ENCODE measurements around the gene ANKMY1. TPM values are rescaled to one million over a fixed set of nuclear protein-coding genes. Genes with fewer than 3 reads are reported as not detected.

The ANKMY1 gene
- total RNA-seq, 1 experiment from 2014 or later, result 85.7 TPM

DNA sequence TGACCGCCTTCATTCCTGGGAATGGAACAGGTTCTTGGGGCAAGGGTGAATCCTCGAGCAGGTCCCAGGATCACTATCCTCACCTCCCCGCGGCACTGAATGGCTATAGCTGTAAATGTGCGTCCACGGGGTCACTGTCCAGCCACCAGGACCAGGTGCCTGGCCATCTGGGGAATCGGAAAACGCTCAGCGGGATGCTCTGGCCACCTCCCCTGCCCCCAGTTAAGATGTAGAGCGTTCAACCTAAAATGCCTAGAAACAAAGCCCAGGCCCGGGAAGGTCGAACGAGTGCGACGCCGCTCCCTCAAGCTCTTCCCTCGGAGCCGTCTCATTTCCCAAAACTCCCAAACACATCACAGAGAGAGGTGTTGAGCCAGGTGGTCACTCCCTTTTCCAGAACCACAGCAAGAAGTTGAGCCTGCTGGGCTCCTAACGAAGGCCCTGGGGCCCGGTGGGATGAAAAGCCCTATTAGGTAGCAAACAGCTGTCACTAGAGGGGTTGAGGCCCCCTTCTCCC, 28.0 kb upstream of the ANKMY1 start:
- no peaks in the 10 kb centered on the region for H3K27me3 ChIP-seq (ENCODE audit: insufficient read depth, low read depth)
- H3K36me3 ChIP-seq (ENCODE audit: low read depth), result no peaks in the 10 kb centered on the region; the same call in 1 of the 2 replicates
- H3K4me1 ChIP-seq (replicated peaks; ENCODE audit: insufficient read depth), result peaks cover 47% of the 10 kb centered on the region
- H4K20me1 ChIP-seq (ENCODE audit: insufficient read depth), result peaks cover 23% of the 10 kb centered on the region
- H3K79me2 ChIP-seq (ENCODE audit: low read depth), result peaks cover 88% of the 10 kb centered on the region
- peak overlapping the region; percentile 94 for H2AFZ ChIP-seq
- BruUV-seq (replicated peaks), result TSS peak; percentile 65
- intact Hi-C loops (cut with micrococcal nuclease; ENCODE audit: unreplicated experiment), result loop anchor here (1.0 kb wide), 1 partner anchor 24 kb away; no protein-coding TSS in a partner anchor
- DNase-seq, result no peak
- ChIA-PET POLR2A (ENCODE audit: unreplicated experiment) (interaction anchor here (0.6 to 2.4 kb wide), 5 partner anchors 20 to 273 kb away, joined by 4 to 48 read pairs (median 7); partner anchors contain the start of gene DUSP28), CTCF (interaction anchor here (0.5 to 2.4 kb wide), 5 partner anchors 19 to 352 kb away, joined by 3 to 22 read pairs (median 5); no protein-coding TSS in a partner anchor)
- peaks cover 32% of the 10 kb centered on the region for H3F3A ChIP-seq (ENCODE audit: insufficient read depth, low read depth)
- H3K4me3 ChIP-seq, result peak overlapping the region; percentile 83
- H3K9me3 ChIP-seq (ENCODE audit: insufficient read depth, low read depth), result no peaks in the 10 kb centered on the region
- peak overlapping the region; percentile 97 for H3K4me2 ChIP-seq
- TF ChIP-seq, protein P1, sequence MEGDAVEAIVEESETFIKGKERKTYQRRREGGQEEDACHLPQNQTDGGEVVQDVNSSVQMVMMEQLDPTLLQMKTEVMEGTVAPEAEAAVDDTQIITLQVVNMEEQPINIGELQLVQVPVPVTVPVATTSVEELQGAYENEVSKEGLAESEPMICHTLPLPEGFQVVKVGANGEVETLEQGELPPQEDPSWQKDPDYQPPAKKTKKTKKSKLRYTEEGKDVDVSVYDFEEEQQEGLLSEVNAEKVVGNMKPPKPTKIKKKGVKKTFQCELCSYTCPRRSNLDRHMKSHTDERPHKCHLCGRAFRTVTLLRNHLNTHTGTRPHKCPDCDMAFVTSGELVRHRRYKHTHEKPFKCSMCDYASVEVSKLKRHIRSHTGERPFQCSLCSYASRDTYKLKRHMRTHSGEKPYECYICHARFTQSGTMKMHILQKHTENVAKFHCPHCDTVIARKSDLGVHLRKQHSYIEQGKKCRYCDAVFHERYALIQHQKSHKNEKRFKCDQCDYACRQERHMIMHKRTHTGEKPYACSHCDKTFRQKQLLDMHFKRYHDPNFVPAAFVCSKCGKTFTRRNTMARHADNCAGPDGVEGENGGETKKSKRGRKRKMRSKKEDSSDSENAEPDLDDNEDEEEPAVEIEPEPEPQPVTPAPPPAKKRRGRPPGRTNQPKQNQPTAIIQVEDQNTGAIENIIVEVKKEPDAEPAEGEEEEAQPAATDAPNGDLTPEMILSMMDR (conservative IDR thresholded peaks at IDR 0.05), result no peak
- H3K9me2 ChIP-seq (ENCODE audit: insufficient read depth), result no peaks in the 10 kb centered on the region
- H3K27ac ChIP-seq, result peak overlapping the region; percentile 61

DNA sequence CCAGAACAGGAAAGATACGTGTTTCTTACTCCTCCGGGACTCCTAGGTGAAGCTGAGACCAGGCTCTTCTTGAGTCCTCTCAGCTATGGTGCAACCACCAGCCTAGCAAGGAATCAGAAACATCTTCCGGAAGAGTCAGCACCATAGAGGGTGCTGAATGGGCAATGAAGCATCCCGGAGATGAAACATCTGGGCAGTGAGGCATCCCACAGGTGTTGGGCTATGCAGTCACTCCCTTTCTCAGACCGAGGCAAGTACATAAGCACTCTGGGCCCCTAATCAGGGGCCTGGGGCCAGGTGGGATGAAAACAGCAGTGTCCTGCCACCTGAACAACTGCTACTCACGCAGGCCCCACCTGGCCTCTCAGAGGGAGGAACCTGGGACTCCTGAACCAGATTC, 27.3 kb upstream of the ANKMY1 start:
- peak overlapping the region; percentile 83 for H3K4me3 ChIP-seq
- no peak for DNase-seq
- BruUV-seq (replicated peaks), result no TSS peak
- peak overlapping the region; percentile 61 for H3K27ac ChIP-seq
- H3K79me2 ChIP-seq (ENCODE audit: low read depth), result peaks cover 89% of the 10 kb centered on the region
- H3K9me2 ChIP-seq (ENCODE audit: insufficient read depth), result no peaks in the 10 kb centered on the region
- H2AFZ ChIP-seq, result no peak overlapping the region
- H3K4me1 ChIP-seq (replicated peaks; ENCODE audit: insufficient read depth), result peaks cover 52% of the 10 kb centered on the region
- H3F3A ChIP-seq (ENCODE audit: insufficient read depth, low read depth), result peaks cover 39% of the 10 kb centered on the region
- H3K4me2 ChIP-seq, result peak overlapping the region; percentile 97
- H3K36me3 ChIP-seq (ENCODE audit: low read depth), result no peaks in the 10 kb centered on the region; the same call in 1 of the 2 replicates
- no peaks in the 10 kb centered on the region for H3K27me3 ChIP-seq (ENCODE audit: insufficient read depth, low read depth)
- intact Hi-C loops (cut with micrococcal nuclease; ENCODE audit: unreplicated experiment), result no loop called here
- H4K20me1 ChIP-seq (ENCODE audit: insufficient read depth), result peaks cover 28% of the 10 kb centered on the region
- TF ChIP-seq, protein P1 (conservative IDR thresholded peaks at IDR 0.05), result no peak
- TF ChIP-seq EZH2 (IDR thresholded peaks at IDR 0.05; ENCODE audit: low read depth), result no peak
- POLR2A ChIA-PET (ENCODE audit: unreplicated experiment), result interaction anchor here (1.6 to 2.4 kb wide), 2 partner anchors 24 to 129 kb away, joined by 7 to 17 read pairs; partner anchors contain the start of gene DUSP28
- CTCF ChIA-PET, result interaction anchor here (0.5 kb wide), 1 partner anchor 352 kb away, joined by 3 read pairs; no protein-coding TSS in a partner anchor
- no peaks in the 10 kb centered on the region for H3K9me3 ChIP-seq (ENCODE audit: insufficient read depth, low read depth)

DNA sequence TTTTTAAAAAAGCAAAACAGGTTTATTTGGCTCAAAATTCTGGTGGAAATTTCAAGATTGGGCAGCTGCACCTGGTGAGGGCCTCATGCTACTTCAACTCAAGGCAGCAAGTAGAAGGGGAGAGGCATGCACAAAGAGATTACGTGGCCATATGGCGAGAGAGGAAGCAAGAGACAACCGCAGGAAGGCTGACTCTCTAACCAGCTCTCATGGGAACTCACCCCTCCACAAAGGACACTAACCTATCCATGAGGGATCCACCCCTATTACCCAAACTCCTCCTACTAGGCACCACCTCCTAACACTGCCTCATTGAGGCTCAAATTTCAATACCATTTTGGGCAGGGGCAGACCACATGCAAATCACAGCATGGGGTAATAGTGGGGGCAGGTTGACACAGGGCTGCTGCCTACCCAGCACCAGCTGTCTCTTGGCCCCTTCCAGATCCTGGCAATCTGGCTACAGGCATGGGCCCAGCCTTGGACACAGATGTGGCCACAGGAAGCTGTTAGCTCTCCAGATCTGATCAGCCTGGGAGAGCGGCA, 26.8 kb upstream of the ANKMY1 start:
- Histone ChIP-seq H3K9me3 (ENCODE audit: insufficient read depth, low read depth) (no peaks in the 10 kb centered on the region), H3F3A (ENCODE audit: insufficient read depth, low read depth) (peaks cover 44% of the 10 kb centered on the region), H3K4me2 (peak overlapping the region; percentile 97), H3K79me2 (ENCODE audit: low read depth) (peaks cover 85% of the 10 kb centered on the region), H3K27me3 (ENCODE audit: insufficient read depth, low read depth) (no peaks in the 10 kb centered on the region), H3K4me3 (peak overlapping the region; percentile 83; the same call in 1 of the 2 replicates), H3K9me2 (ENCODE audit: insufficient read depth) (no peaks in the 10 kb centered on the region), H3K36me3 (ENCODE audit: low read depth) (no peaks in the 10 kb centered on the region; the same call in 1 of the 2 replicates), H4K20me1 (ENCODE audit: insufficient read depth) (peaks cover 33% of the 10 kb centered on the region), H3K27ac (no peak overlapping the region), H3K4me1 (replicated peaks; ENCODE audit: insufficient read depth) (peaks cover 57% of the 10 kb centered on the region), H2AFZ (no peak overlapping the region)
- BruUV-seq (replicated peaks), result no TSS peak
- ChIA-PET POLR2A (ENCODE audit: unreplicated experiment) (no interaction called here), CTCF (no interaction called here)
- intact Hi-C loops (cut with micrococcal nuclease; ENCODE audit: unreplicated experiment), result no loop called here
- no peak for TF ChIP-seq EZH2 (IDR thresholded peaks at IDR 0.05; ENCODE audit: low read depth)
- TF ChIP-seq, protein P1 (conservative IDR thresholded peaks at IDR 0.05), result no peak
- DNase-seq, result peak in 1 of 2 experiments; percentile 46
